ENCODE measurements around the gene VEPH1.

GRCh38 chr3:157398598-157398997, 104.6 kb downstream of the VEPH1 start:
- TF ChIP-seq TAF1 (IDR thresholded peaks at IDR 0.05; ENCODE audit: low read depth, low read length) (no peak), POLR2AphosphoS5 (IDR thresholded peaks at IDR 0.05; ENCODE audit: low read depth, low read length) (no peak)
